CD4-positive, alpha-beta memory T cell (primary cell): Measurements from ENCODE around the gene KIRREL3. TPM values are rescaled to one million over a fixed set of nuclear protein-coding genes. Genes with fewer than 3 reads are reported as not detected.

ENCODE experiments used
- CTCF ChIA-PET: fragments of 350-600 bp; sonication (Branson Sonifier 250); formaldehyde crosslinking; loops from one replicate; lab custom pipeline; 2021; ENCODE audit warnings: inconsistent platforms; ENCODE audit not compliant: partially characterized antibody; lab: Charles Lee
- POLR2A ChIA-PET: fragments of 350-600 bp; sonication (Branson Sonifier 250); formaldehyde crosslinking; loops from one replicate; lab custom pipeline; 2021; ENCODE audit not compliant: partially characterized antibody; lab: Charles Lee
- DNase-seq, 5 donors: peaks; one replicate each; pipeline versions ENCODE4 v3.0.0 to v3.0.0-alpha.2; 2020 to 2022; ENCODE audit warnings: mixed read lengths in 1 of 5
- H3K27ac ChIP-seq: one replicate; pipeline ENCODE4 v1.7.0; 2013; ENCODE audit warnings: low read depth, low read length
- H3K27me3 ChIP-seq: 2 replicates; pipeline ENCODE4 v1.7.0; 2013; ENCODE audit warnings: mild to moderate bottlenecking, low read length, moderate library complexity; ENCODE audit not compliant: insufficient read depth
- H3K36me3 ChIP-seq: 2 replicates; pipeline ENCODE4 v1.7.0; 2013; ENCODE audit warnings: mild to moderate bottlenecking, low read length, moderate library complexity; ENCODE audit not compliant: insufficient read depth
- H3K4me1 ChIP-seq: 2 replicates; pipeline ENCODE4 v1.7.0; 2013; ENCODE audit warnings: mild to moderate bottlenecking, low read length, moderate library complexity; ENCODE audit not compliant: insufficient read depth
- H3K4me3 ChIP-seq, 2 donors: one replicate each; pipeline ENCODE4 v1.7.0; 2013; ENCODE audit warnings: low read length in 2 of 2, mild to moderate bottlenecking in 1 of 2
- H3K9me3 ChIP-seq, 2 donors: one replicate each; pipeline ENCODE4 v1.7.0; 2013; ENCODE audit warnings: low read length in 2 of 2, control low read depth in 1 of 2; ENCODE audit not compliant: control insufficient read depth in 1 of 2
- H3K27ac Mint-ChIP-seq, 7 donors: one replicate each; pipeline ENCODE4 v1.8.0; 2020 to 2021; ENCODE audit warnings: mixed read lengths in 7 of 7, mild to moderate bottlenecking in 6 of 7, inconsistent platforms in 3 of 7, moderate library complexity in 3 of 7
- H3K27me3 Mint-ChIP-seq, 2 donors: one replicate each; pipeline ENCODE4 v1.8.0; 2020 to 2021; ENCODE audit warnings: mixed read lengths in 2 of 2
- H3K36me3 Mint-ChIP-seq, 2 donors: one replicate each; pipeline ENCODE4 v1.8.0; 2020 to 2021; ENCODE audit warnings: mixed read lengths in 2 of 2, inconsistent platforms in 1 of 2, mild to moderate bottlenecking in 1 of 2
- H3K4me1 Mint-ChIP-seq, 4 donors: one replicate each; pipeline ENCODE4 v1.8.0; 2020 to 2021; ENCODE audit warnings: mixed read lengths in 4 of 4, mild to moderate bottlenecking in 1 of 4
- H3K4me3 Mint-ChIP-seq, 8 donors: one replicate each; pipeline ENCODE4 v1.8.0; 2020 to 2021; ENCODE audit warnings: mixed read lengths in 8 of 8, mild to moderate bottlenecking in 7 of 8, moderate library complexity in 6 of 8, inconsistent platforms in 3 of 8
- H3K9me3 Mint-ChIP-seq, 8 donors: one replicate each; pipeline ENCODE4 v1.8.0; 2020 to 2021; ENCODE audit warnings: mixed read lengths in 8 of 8, mild to moderate bottlenecking in 5 of 8, inconsistent platforms in 3 of 8, moderate library complexity in 1 of 8
- intact Hi-C: fragments of 100-400 bp; cut with micrococcal nuclease; formaldehyde crosslinking; loops from one replicate; pipeline ENCODE4 v1.15.1; 2023
- polyA plus RNA-seq, 2 donors: library from polyadenylated mRNA; unstranded; fragments of 300-500 nt; fragmentation: Illumina TruSeq; gene quantifications; one replicate each; pipeline ENCODE4 v1.2.3, GENCODE V29; 2021
- total RNA-seq, 2 experiments: library from RNA; stranded (reverse); gene quantifications; one replicate each; pipeline ENCODE4 v1.2.3, GENCODE V29; 2021

The KIRREL3 gene
- total and polyA plus RNA-seq, 4 experiments from 2014 or later: not detected

DNA sequence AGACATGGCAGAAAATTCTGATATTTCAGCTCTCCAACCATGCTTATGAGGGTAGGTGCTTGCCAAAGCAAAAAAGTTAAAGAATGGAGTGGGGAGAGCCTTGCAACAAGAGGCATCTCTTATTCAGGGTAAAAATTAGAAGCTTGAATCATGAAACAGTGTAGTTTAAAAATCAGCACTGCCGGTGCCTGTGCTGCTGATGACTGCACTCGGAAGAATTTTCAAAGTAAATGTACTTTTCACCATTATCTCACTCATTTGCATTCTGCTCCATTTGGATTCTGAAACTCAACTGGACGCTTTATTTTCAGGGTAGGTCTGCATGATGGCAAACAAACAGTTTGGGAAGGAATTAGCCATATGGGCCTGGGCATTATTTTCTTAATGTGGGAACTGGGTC is 126.3 kb downstream of the KIRREL3 start:
- H3K4me1 Mint-ChIP-seq: no peaks in the 10 kb centered on the region
- Histone ChIP-seq H3K9me3 (no peaks in the 10 kb centered on the region), H3K36me3 (no peaks in the 10 kb centered on the region), H3K4me3 (no peak overlapping the region), H3K27me3 (no peaks in the 10 kb centered on the region), H3K4me1 (no peaks in the 10 kb centered on the region), H3K27ac (no peak overlapping the region)
- peaks cover 0 to 2% (median 0%) of the 10 kb centered on the region in 8 donors for H3K9me3 Mint-ChIP-seq
- no peak overlapping the region for H3K27ac Mint-ChIP-seq
- H3K27me3 Mint-ChIP-seq: no peaks in the 10 kb centered on the region
- ChIA-PET POLR2A (no interaction called here), CTCF (no interaction called here)
- no peak overlapping the region for H3K4me3 Mint-ChIP-seq
- H3K36me3 Mint-ChIP-seq: no peaks in the 10 kb centered on the region
- intact Hi-C loops: no loop called here
- no peak for DNase-seq

DNA sequence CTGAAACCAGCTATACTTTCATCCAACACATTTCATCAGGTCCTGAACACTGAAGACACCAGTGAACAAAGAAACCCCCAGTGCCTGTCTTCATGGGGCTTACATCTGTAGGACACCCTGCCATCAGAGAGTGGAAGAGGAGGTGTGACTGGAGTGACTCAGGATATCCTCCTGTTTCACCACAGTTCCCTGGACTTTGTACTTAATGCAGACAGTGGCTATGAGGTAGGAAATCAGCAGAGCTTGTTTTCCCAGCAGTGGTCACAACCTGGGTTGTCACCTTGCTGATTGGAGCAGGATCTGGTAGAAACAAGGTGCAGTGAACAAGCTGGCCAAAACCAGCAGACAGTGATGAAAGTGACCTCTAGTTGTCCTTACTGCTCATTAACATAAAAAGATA is 128.8 kb downstream of the KIRREL3 start:
- no peak overlapping the region for H3K27ac Mint-ChIP-seq
- DNase-seq: no peak
- H3K4me1 Mint-ChIP-seq: no peaks in the 10 kb centered on the region
- no peaks in the 10 kb centered on the region for H3K36me3 Mint-ChIP-seq
- H3K27me3 ChIP-seq: no peaks in the 10 kb centered on the region
- no peaks in the 10 kb centered on the region for H3K9me3 ChIP-seq
- no peak overlapping the region for H3K4me3 Mint-ChIP-seq
- intact Hi-C loops: no loop called here
- H3K27me3 Mint-ChIP-seq: no peaks in the 10 kb centered on the region
- CTCF ChIA-PET: no interaction called here
- no peaks in the 10 kb centered on the region for H3K36me3 ChIP-seq
- H3K27ac ChIP-seq: no peak overlapping the region
- no peaks in the 10 kb centered on the region for H3K4me1 ChIP-seq
- H3K9me3 Mint-ChIP-seq: peaks cover 0 to 2% (median 0%) of the 10 kb centered on the region in 8 donors
- POLR2A ChIA-PET: no interaction called here
- H3K4me3 ChIP-seq: no peak overlapping the region

DNA sequence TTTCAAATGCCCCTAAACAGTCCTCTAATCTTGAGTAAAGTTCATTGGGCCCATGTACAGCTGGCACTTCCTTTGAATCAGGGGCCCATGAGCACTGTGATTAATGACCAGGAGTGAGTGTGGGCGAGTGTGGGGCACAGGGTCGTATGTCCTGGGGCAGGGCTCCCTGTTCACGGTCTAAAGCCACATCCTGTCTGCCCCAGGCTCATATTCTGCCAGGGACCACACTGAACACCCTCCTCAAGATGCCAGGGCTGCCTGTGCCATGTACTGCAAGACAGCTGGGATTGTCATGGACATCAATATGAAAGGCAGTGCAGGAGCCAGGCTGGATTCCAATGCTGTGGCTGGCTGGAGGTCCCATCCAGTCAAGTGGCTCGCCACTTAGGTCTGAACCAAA is 130.5 kb downstream of the KIRREL3 start:
- POLR2A ChIA-PET: no interaction called here
- H3K27ac Mint-ChIP-seq: no peak overlapping the region
- no peaks in the 10 kb centered on the region for H3K4me1 Mint-ChIP-seq

DNA sequence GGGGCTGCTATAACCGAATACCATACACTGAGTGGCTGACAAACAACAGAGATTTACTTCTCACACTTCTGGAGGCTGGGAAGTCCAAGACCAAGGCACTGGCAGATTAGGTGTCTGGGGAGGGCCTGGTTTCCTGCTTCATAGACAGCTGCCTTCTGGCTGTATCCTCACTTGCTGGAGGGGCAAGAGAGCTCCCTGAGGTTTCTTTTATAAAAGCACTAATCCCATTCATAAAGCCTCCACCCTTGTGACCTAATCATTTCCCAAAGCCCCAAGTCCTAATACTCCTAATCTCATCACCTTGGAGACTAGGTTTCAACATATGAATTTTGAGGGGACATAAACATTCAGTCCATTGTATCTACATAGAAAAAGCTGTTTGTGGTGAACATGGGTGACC is 131.8 kb downstream of the KIRREL3 start:
- Mint-ChIP-seq H3K27ac (no peak overlapping the region), H3K9me3 (no peaks in the 10 kb centered on the region), H3K4me3 (no peak overlapping the region), H3K4me1 (no peaks in the 10 kb centered on the region), H3K36me3 (no peaks in the 10 kb centered on the region), H3K27me3 (peaks cover 0 to 2% of the 10 kb centered on the region in 2 donors)
- Histone ChIP-seq H3K36me3 (no peaks in the 10 kb centered on the region), H3K27ac (no peak overlapping the region), H3K4me1 (no peaks in the 10 kb centered on the region), H3K27me3 (no peaks in the 10 kb centered on the region), H3K9me3 (no peaks in the 10 kb centered on the region), H3K4me3 (no peak overlapping the region)
- CTCF ChIA-PET: no interaction called here
- no peak for DNase-seq
- intact Hi-C loops: no loop called here
- POLR2A ChIA-PET: no interaction called here

More for the DNA sequence above, 130.5 kb downstream of the KIRREL3 start:
- no peaks in the 10 kb centered on the region for H3K4me1 ChIP-seq
- no peak overlapping the region for H3K4me3 ChIP-seq
- no peaks in the 10 kb centered on the region for H3K27me3 ChIP-seq
- no peaks in the 10 kb centered on the region for H3K36me3 ChIP-seq
- H3K27ac ChIP-seq: no peak overlapping the region
- no peak for DNase-seq
- intact Hi-C loops: no loop called here
- no peaks in the 10 kb centered on the region for H3K9me3 ChIP-seq
- no peaks in the 10 kb centered on the region for H3K27me3 Mint-ChIP-seq
- H3K9me3 Mint-ChIP-seq: peaks cover 0 to 2% (median 0%) of the 10 kb centered on the region in 8 donors
- H3K4me3 Mint-ChIP-seq: no peak overlapping the region
- CTCF ChIA-PET: no interaction called here
- no peaks in the 10 kb centered on the region for H3K36me3 Mint-ChIP-seq

DNA sequence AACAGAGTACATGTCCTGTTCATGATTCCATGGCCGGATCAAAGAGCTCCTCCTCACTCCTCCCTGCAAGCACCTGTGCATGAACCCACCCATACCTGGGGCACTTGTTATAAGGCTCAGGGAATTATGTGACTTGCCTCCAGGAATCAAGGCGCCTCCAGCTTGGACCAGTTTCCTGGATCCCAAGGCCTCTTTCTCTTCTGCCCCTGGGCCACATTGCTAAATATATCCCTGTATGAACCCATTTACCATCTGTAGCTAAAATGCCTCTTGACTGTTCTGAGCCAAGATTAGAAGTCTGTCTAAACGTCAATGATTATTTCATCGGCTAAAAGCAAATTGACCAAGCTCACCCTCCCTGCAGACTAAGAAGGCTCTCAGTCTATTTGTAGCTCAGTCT is 135.6 kb downstream of the KIRREL3 start:
- no peak overlapping the region for H3K27ac Mint-ChIP-seq
- Histone ChIP-seq H3K4me1 (no peaks in the 10 kb centered on the region), H3K9me3 (no peaks in the 10 kb centered on the region), H3K27me3 (no peaks in the 10 kb centered on the region), H3K27ac (no peak overlapping the region), H3K4me3 (no peak overlapping the region), H3K36me3 (no peaks in the 10 kb centered on the region)
- peaks cover 0 to 2% (median 0%) of the 10 kb centered on the region in 8 donors for H3K9me3 Mint-ChIP-seq
- no peaks in the 10 kb centered on the region for H3K4me1 Mint-ChIP-seq
- no peaks in the 10 kb centered on the region for H3K36me3 Mint-ChIP-seq
- peaks cover 0 to 2% of the 10 kb centered on the region in 2 donors for H3K27me3 Mint-ChIP-seq
- no peak overlapping the region for H3K4me3 Mint-ChIP-seq
- ChIA-PET POLR2A (no interaction called here), CTCF (no interaction called here)
- DNase-seq: no peak
- intact Hi-C loops: no loop called here

DNA sequence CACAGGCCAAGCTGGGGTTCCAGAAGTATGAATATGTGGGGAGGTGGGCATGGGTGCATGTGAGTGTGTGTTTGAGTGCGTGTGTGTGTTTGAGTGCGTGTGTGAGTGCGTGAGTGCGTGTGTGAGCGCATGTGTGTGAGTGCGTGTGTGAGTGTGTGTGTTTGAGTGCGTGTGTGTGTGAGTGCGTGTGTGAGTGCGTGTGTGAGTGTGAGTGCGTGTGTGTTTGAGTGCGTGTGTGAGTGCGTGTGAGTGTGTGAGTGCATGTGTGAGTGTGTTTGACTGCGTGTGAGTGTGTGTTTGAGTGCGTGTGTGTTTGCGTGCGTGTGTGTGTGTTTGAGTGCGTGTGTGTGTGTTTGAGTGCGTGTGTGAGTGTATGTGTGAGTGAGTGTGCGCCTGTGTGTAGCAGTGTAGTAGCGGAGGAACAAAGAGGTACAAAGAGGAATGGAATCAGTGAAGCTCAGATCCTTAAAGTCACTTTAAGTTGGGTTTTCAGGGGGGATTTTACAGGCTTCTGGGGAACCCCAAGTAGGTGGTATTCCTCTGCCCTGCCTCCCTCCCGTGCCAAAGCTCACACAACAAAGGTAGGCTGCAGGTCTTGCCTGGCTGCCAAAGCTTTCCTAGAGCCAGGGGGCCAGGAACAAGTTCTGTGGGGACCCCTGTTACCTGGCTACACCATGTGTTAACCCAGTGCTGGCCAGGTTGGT is 137.1 kb downstream of the KIRREL3 start:
- Mint-ChIP-seq H3K4me3 (peak overlapping the region in 1 of 8 donors; percentile 72), H3K36me3 (no peaks in the 10 kb centered on the region), H3K27me3 (peaks cover 0 to 2% of the 10 kb centered on the region in 2 donors), H3K4me1 (no peaks in the 10 kb centered on the region), H3K9me3 (peaks cover 0 to 2% (median 0%) of the 10 kb centered on the region in 8 donors), H3K27ac (peak overlapping the region in 1 of 7 donors; percentile 82)
- Histone ChIP-seq H3K27ac (no peak overlapping the region), H3K4me3 (no peak overlapping the region), H3K4me1 (no peaks in the 10 kb centered on the region), H3K9me3 (no peaks in the 10 kb centered on the region), H3K27me3 (no peaks in the 10 kb centered on the region), H3K36me3 (no peaks in the 10 kb centered on the region)
- POLR2A ChIA-PET: no interaction called here
- intact Hi-C loops: no loop called here
- CTCF ChIA-PET: no interaction called here
- no peak for DNase-seq

DNA sequence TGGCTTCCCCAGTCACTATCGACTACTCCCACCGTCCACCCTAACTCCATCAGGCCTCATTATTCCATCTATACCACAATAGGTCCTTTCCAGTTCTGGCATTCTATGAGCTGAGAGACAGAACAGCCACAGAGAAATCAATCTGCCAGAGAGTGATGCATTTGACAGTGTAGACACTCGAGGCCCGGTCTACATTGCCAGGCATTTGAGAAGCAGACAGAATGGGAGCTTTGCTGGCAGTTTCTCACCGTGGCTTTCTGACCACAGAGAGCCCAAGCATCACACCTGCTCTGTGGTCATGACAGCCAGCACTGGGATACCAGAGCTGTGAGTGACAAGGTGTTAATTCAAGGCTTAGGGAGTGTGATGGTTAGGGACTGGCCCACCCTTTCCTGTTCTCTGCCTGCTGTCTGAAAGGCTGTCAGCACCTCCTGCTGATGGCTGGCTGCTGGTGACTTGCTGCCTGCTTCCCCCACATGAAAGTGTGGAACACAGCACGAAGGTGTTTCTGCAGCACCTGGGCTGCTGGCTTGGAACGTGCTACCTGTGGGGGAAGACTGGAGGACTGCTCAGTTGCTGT is 137.8 kb downstream of the KIRREL3 start:
- CTCF ChIA-PET: no interaction called here
- peak in 1 of 5 donors; percentile 17 for DNase-seq
- Mint-ChIP-seq H3K27ac (peak overlapping the region in 1 of 7 donors; percentile 36), H3K4me1 (no peaks in the 10 kb centered on the region), H3K4me3 (no peak overlapping the region), H3K9me3 (peaks cover 0 to 2% (median 0%) of the 10 kb centered on the region in 8 donors), H3K36me3 (no peaks in the 10 kb centered on the region), H3K27me3 (peaks cover 0 to 2% of the 10 kb centered on the region in 2 donors)
- no peaks in the 10 kb centered on the region for H3K4me1 ChIP-seq
- POLR2A ChIA-PET: no interaction called here
- intact Hi-C loops: no loop called here
- no peak overlapping the region for H3K4me3 ChIP-seq
- H3K27ac ChIP-seq: no peak overlapping the region
- H3K27me3 ChIP-seq: no peaks in the 10 kb centered on the region
- H3K36me3 ChIP-seq: no peaks in the 10 kb centered on the region
- no peaks in the 10 kb centered on the region for H3K9me3 ChIP-seq
